ENCODE data around the gene GINS1.

Gene GINS1

DNA sequence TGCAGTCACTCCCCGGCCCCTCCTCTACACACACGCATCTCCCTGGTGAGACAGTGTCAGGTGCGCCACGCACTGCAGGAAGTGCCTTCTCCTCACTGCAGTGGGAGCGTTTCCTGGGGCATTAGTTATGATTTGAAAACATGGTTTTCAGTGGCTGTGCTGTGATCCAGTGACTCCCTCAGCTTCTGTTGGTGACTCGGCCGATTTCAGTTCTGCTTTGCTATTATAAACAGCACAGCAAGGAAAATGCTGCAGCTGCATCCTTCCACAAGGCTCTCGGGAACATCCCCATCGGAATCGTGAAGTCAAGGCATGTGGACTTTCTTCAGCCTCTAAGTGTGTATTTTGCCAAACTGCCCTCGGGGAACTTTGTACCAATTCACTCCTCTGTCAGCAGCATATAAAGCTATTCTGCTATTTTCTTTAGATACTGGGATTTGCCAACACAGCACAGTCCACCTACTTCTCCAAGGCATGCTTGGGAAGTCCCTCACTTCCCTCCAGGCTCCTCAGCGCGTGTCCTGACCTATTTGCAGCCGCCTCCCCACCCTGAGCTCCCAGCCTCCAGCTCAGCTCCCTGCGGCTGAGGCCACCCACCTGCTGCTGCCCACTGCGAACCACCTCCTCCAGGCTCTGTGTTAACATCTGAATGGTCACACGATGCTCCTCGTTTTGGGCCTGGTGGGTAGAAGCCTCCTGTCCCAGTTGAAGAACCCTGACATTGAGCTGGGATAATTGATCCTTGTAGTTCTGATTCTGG is 54.5 kb downstream of the GINS1 start:
- H3K4me3 ChIP-seq (replicated peaks; ENCODE audit: low read depth, low read length) = no peak overlapping the region
- no peak for DNase-seq (ENCODE audit: low read depth)
- TF ChIP-seq, protein P1, sequence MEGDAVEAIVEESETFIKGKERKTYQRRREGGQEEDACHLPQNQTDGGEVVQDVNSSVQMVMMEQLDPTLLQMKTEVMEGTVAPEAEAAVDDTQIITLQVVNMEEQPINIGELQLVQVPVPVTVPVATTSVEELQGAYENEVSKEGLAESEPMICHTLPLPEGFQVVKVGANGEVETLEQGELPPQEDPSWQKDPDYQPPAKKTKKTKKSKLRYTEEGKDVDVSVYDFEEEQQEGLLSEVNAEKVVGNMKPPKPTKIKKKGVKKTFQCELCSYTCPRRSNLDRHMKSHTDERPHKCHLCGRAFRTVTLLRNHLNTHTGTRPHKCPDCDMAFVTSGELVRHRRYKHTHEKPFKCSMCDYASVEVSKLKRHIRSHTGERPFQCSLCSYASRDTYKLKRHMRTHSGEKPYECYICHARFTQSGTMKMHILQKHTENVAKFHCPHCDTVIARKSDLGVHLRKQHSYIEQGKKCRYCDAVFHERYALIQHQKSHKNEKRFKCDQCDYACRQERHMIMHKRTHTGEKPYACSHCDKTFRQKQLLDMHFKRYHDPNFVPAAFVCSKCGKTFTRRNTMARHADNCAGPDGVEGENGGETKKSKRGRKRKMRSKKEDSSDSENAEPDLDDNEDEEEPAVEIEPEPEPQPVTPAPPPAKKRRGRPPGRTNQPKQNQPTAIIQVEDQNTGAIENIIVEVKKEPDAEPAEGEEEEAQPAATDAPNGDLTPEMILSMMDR (IDR thresholded peaks at IDR 0.05; ENCODE audit: low read length, missing control alignments) = no peak

DNA sequence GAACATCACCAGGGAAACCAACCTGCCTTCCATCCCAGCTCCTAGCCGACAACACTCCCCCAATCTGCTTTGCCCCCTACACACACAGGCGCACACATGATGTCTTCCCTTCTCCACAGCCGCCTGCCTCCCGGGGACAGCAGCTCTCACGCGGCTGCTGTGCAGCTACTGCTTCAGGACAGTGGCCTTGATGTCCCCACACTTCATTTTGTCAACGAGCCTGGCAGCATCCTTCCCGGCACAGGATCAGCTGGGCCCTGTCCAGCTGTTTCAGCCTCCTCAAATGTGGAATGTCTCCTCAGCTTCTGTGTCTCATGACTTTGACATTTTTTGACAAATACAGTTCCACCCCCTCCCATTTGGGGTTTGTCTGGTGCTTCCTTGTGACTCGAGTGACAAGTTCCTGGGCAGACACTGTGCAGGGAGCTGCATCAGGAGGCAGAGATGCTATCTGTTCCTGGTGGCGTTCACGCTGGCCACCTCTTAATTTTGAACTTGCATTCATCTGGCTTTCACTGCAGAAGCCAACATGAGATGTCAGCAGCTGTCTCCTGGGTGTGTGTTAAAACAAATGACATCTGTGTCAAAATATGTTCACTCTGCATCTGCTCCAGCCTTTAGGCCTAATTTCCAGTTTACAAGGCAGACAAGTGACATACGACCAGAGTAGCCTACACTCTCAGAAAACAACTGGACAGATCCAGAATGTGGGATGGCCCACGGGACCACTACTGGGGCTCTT is 57.2 kb downstream of the GINS1 start:
- no peak overlapping the region for H3K4me3 ChIP-seq (replicated peaks; ENCODE audit: low read depth, low read length)
- TF ChIP-seq, protein P1 (IDR thresholded peaks at IDR 0.05; ENCODE audit: low read length, missing control alignments) = no peak
- no peak for DNase-seq (ENCODE audit: low read depth)

DNA sequence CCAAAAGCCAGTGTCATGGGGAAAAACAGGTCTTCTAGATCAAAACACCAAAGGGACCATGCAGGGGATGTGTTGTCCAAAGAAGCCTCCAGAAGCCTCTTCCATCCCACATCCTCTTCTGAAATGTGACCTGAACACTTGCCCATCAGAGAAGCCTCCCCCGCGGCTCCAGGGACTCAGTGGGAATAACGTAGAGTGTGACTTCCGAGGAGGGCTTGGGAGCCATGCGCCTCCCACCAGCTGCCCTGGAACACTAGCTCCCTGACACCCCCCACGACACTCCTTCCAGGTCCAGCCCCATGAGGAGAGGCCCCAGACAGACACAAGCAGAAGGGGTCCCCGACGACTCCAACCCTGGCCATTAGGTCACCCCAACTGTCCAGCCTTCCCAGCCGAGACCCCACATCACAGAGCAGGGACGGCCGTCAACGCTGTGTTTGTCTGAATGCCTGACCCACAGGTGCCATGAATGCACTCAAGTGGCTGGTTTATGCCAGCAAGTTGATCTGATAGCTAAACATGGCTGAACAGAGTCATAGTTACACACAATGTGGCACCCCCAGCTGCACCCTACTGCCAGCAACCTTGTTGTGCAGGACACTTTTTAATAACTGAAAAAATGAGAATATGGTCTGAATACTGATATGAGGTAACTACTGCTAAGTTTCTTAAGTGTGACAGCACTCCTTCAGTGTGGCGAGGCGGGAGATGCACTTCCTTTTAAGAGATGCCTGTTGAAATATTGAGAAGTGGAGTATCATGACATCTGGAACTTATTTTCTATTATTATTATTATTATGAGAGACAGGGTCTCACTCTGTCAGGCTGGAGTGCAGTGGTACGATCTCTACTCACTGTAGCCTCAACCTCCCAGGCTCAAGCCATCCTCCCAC is 58.0 kb downstream of the GINS1 start:
- DNase-seq (ENCODE audit: low read depth) = no peak
- no peak overlapping the region for H3K4me3 ChIP-seq (replicated peaks; ENCODE audit: low read depth, low read length)
- TF ChIP-seq, protein P1 (IDR thresholded peaks at IDR 0.05; ENCODE audit: low read length, missing control alignments) = no peak

DNA sequence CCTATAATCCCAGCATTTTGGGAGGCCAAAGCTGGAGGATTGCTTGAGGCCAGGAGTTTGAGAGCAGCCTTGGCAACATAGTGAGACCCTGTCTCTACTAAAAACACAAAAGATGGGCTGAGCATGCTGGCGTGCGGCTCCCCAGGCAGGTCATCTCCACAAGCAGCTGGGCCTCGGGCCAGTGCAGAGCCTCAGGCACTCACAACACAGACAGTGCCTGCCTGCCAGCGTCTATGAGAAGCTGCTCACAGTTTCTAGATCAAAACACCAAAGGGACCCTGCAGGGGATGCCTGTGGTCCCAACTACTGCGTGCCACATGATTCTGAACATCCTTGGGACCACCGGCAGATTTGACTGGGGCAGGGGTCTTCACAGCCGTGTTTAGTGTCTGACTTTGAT is 59.4 kb downstream of the GINS1 start:
- TF ChIP-seq, protein P1 (IDR thresholded peaks at IDR 0.05; ENCODE audit: low read length, missing control alignments) = no peak
- no peak for DNase-seq (ENCODE audit: low read depth)
- H3K4me3 ChIP-seq (replicated peaks; ENCODE audit: low read depth, low read length) = no peak overlapping the region

DNA sequence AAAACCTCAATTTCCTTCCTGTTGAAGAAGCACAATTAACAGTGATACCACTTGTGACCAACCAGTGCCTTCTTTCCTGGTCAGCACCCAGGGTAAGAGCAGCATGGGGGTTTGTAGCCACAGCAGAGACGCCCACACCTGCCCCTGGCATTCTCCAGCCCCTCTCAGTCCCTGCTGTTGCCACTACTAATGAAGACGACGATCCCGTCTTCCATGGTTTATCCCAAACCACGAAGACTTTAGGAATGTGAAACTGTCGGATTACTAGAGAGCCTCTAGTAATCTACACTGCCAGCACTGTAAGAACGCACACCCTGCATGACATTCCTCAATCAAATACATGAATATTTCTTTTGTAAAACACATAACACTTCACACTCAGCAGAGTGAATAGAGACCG is 60.0 kb downstream of the GINS1 start:
- TF ChIP-seq, protein P1 (IDR thresholded peaks at IDR 0.05; ENCODE audit: low read length, missing control alignments) = no peak
- no peak for DNase-seq (ENCODE audit: low read depth)
- H3K4me3 ChIP-seq (replicated peaks; ENCODE audit: low read depth, low read length) = no peak overlapping the region

DNA sequence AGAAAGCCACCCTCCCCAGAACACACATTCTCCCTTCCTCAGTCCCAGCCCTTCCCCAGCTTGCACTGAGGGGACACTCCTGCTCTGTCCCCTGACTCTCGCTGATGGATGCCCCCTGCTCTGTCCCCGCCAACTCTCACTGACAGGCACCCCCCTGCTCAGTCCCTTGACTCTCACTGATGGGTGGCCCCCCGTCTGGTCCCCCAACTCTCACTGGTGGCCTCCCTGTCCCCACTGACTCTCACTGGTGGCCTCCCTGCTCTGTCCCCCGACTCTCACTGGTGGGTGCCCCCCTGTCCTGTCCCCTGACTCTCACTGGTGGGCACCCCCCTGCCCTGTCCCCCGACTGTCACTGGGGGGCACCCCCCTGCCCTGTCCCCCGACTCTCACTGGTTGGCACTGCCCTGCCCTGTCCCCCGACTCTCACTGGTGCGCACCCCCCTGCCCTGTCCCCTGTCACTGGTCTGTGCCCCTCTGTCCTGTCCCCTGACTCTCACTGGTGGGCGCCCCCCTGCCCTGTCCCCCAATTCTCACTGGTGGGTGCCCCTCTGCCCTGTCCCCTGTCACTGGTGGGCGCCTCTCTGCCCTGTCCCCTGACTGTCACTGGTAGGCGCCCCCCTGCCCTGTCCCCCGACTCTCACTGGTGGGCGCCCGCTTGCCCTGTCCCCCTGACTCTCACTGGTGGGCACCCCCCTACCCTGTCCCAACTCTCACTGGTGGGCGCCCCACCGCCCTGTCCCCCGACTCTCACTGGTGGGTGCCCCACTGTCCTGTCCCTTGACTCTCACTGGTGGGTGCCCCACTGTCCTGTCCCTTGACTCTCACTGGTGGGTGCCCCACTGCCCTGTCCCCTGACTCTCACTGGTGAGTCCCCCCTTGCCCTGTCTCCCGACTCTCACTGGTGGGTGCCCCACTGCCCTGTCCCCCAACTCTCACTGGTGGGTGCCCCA is 60.9 kb downstream of the GINS1 start:
- no peak overlapping the region for H3K4me3 ChIP-seq (replicated peaks; ENCODE audit: low read depth, low read length)
- no peak for DNase-seq (ENCODE audit: low read depth)
- TF ChIP-seq, protein P1 (IDR thresholded peaks at IDR 0.05; ENCODE audit: low read length, missing control alignments) = no peak

All from fibroblast of pulmonary artery (primary cell).